Measurements from ENCODE around the gene ATP2A1. TPM values are rescaled to one million over a fixed set of nuclear protein-coding genes. Genes with fewer than 3 reads are reported as not detected.

Gene ATP2A1
- total and polyA plus RNA-seq, 2 of the 13 experiments (the other 11 are each of a cell fraction or from before 2014, with no cell fraction given), result 3.2 to 12.5 TPM

DNA sequence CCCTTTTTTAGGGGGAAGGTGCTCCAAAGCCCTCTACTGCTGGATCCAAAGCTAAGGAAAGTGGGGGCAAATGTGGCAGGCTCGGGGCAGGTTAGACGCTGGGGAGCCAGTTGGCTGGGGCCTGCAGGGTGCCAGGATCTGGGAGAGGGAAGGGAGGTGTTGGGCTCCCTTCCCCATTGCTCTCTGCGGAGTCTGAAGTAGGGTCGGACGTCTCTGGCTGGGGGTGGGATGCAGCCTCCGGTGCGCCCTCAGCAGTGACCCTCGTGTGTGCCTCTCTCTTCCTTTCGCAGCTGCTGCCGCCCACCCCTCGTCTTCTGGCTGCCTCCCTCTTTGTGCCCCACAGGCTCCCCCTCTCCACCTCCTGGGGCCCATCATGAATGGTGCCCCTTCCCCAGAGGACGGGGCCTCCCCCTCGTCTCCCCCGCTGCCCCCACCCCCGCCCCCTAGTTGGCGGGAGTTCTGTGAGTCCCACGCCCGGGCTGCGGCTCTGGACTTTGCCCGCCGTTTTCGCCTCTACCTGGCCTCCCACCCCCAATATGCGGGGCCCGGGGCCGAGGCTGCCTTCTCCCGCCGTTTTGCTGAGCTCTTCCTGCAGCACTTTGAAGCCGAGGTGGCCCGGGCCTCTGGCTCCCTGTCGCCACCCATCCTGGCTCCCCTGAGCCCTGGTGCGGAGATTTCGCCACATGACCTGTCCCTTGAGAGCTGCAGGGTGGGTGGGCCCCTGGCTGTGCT lies 12.4 kb upstream of the ATP2A1 start (continued):
- TF ChIP-seq ELF1 (CRISPR knock-in tag; IDR thresholded peaks at IDR 0.05) (no peak), NFRKB (IDR thresholded peaks at IDR 0.05) (no peak), ZNF225 (CRISPR knock-in tag; IDR thresholded peaks at IDR 0.05) (no peak), ZNF180 (CRISPR knock-in tag; IDR thresholded peaks at IDR 0.05; ENCODE audit: borderline replicate concordance, low read depth) (no peak), CC2D1A (CRISPR knock-in tag; IDR thresholded peaks at IDR 0.05) (no peak), MED8 (CRISPR knock-in tag; IDR thresholded peaks at IDR 0.05; ENCODE audit: insufficient replicate concordance) (no peak), DNMT3B (CRISPR knock-in tag; conservative IDR thresholded peaks at IDR 0.05) (no peak), PCBP2 (optimal IDR thresholded peaks at IDR 0.05; ENCODE audit: low read depth, low read length, poor library complexity, severe bottlenecking) (no peak), ZNF709 (CRISPR knock-in tag; IDR thresholded peaks at IDR 0.05) (no peak), KAT7 (CRISPR knock-in tag; IDR thresholded peaks at IDR 0.05; ENCODE audit: borderline replicate concordance) (peak; percentile 59; the same call in 1 of the 2 replicates), ZNF609 (CRISPR knock-in tag; IDR thresholded peaks at IDR 0.05; ENCODE audit: borderline replicate concordance) (no peak), GFI1 (CRISPR knock-in tag; IDR thresholded peaks at IDR 0.05; ENCODE audit: borderline replicate concordance) (no peak)
- TF ChIP-seq, protein P1, sequence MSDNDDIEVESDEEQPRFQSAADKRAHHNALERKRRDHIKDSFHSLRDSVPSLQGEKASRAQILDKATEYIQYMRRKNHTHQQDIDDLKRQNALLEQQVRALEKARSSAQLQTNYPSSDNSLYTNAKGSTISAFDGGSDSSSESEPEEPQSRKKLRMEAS (IDR thresholded peaks at IDR 0.05), result peak; percentile 71
- TF ChIP-seq, protein P2, sequence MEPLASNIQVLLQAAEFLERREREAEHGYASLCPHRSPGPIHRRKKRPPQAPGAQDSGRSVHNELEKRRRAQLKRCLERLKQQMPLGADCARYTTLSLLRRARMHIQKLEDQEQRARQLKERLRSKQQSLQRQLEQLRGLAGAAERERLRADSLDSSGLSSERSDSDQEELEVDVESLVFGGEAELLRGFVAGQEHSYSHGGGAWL (CRISPR knock-in tag; IDR thresholded peaks at IDR 0.05), result no peak; the same call in 1 of the 2 replicates
- TF ChIP-seq, protein P3, sequence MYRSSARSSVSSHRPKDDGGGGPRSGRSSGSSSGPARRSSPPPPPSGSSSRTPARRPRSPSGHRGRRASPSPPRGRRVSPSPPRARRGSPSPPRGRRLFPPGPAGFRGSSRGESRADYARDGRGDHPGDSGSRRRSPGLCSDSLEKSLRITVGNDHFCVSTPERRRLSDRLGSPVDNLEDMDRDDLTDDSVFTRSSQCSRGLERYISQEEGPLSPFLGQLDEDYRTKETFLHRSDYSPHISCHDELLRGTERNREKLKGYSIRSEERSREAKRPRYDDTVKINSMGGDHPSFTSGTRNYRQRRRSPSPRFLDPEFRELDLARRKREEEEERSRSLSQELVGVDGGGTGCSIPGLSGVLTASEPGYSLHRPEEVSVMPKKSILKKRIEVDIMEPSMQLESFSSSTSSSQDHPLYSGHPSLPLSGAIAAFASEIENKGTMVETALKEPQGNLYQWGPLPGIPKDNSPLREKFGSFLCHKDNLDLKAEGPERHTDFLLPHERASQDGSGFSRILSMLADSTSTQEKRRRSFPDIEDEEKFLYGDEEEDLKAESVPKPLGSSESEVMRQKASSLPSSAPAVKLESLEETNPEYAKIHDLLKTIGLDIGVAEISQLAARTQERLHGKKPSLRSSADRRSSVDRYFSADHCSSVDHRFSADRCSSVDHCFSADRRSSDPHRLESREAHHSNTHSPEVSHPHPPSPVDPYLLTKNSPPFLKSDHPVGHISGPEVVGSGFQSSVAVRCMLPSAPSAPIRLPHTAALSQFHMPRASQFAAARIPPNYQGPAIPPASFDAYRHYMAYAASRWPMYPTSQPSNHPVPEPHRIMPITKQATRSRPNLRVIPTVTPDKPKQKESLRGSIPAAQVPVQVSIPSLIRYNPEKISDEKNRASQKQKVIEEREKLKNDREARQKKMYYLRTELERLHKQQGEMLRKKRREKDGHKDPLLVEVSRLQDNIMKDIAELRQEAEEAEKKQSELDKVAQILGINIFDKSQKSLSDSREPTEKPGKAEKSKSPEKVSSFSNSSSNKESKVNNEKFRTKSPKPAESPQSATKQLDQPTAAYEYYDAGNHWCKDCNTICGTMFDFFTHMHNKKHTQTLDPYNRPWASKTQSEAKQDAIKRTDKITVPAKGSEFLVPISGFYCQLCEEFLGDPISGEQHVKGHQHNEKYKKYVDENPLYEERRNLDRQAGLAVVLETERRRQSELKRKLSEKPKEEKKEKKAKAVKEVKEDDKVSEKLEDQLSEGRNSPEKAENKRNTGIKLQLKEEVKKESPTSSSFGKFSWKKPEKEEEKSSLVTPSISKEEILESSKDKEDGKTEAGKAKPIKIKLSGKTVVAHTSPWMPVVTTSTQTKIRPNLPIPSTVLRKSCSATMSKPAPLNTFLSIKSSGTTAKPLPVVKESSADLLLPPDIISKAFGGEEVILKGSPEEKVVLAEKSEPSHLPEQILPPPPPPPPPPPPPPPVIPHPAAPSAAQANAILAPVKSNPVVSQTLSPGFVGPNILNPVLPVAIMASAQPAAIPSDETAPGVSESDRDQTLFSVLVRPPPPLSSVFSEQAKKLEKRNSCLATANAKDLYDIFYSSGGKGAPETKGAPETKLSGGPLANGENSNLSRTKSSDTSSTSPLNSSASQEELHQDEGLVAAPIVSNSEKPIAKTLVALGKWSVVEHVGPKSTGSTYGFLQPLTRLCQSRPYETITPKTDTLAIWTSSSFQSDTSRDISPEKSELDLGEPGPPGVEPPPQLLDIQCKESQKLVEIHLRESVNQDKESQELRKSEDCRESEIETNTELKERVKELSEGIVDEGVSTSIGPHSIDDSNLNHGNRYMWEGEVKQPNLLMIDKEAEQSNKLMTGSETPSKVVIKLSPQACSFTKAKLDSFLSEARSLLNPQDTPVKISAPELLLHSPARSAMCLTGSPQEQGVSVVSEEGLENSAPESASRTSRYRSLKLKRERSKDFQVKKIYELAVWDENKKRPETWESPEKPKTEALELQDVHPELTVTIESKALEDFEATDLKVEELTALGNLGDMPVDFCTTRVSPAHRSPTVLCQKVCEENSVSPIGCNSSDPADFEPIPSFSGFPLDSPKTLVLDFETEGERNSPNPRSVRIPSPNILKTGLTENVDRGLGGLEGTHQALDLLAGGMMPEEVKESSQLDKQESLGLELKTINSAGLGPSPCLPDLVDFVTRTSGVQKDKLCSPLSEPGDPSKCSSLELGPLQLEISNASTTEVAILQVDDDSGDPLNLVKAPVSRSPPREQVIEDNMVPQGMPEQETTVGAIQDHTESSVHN (CRISPR knock-in tag; IDR thresholded peaks at IDR 0.05), result no peak

Data from HepG2 (cell line).